GM10248 (cell line): ENCODE results near the gene CUZD1.

ENCODE experiments used
- CTCF ChIA-PET: fragments of 300-600 bp; sonication (Branson Sonifier 250); formaldehyde crosslinking; extraction: SDS; loops from one replicate; lab custom pipeline; 2021; ENCODE audit warnings: antibody characterized with exemption; lab: Yijun Ruan, JAX
- POLR2A ChIA-PET: fragments of 350-650 bp; sonication (Branson Sonifier 250); formaldehyde crosslinking; extraction: SDS; loops from one replicate; lab custom pipeline; 2020; ENCODE audit warnings: antibody characterized with exemption; lab: Yijun Ruan, JAX
- DNase-seq: peaks from one replicate; pipeline ENCODE4 v3.0.0; 2012; ENCODE audit errors: extremely low spot score
- CTCF ChIP-seq: IDR thresholded peaks from 2 replicates; pipeline ENCODE4 v1.5.1; 2012; ENCODE audit warnings: mild to moderate bottlenecking, low read depth; ENCODE audit errors: extremely low read depth, missing control alignments, control extremely low read depth

Gene CUZD1

DNA sequence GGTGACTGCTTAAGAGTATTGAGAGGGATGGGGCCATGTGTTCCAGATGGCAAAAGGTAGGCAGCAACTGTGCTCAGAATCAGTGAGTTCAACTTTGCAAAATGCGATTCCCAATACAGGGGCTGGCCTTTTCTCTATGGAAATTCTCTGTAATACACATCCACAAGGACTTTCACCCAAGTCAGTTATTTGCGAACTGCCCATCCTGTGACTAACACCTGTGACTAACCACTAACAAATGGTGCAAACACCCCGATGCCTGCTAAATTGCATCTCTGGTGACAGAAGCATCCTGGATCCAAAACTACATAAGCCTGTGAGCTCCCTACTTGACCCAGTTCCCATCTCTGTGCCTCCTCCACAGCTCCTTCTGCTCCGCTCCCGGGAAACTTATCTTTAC, 9.0 kb upstream of the CUZD1 start:
- ChIA-PET CTCF (no interaction called here), POLR2A (no interaction called here)
- no peak for DNase-seq
- TF ChIP-seq CTCF: no peak

- TF ChIP-seq CTCF: no peak
- DNase-seq: no peak
- CTCF ChIA-PET: no interaction called here
- POLR2A ChIA-PET: no interaction called here
Observed at GRCh38 chr10:122853665-122854313, 8.1 kb upstream of the CUZD1 start.

GRCh38 chr10:122852261-122852660, 6.6 kb upstream of the CUZD1 start:
- no peak for TF ChIP-seq CTCF
- POLR2A ChIA-PET: no interaction called here
- DNase-seq: no peak
- CTCF ChIA-PET: interaction anchor here (1.1 kb wide), 2 partner anchors 8 to 21 kb away, joined by 3 read pairs; no protein-coding TSS in a partner anchor

GRCh38 chr10:122850705-122851640, 5.3 kb upstream of the CUZD1 start:
- DNase-seq: no peak
- no peak for TF ChIP-seq CTCF
- ChIA-PET CTCF (no interaction called here), POLR2A (no interaction called here)

DNA sequence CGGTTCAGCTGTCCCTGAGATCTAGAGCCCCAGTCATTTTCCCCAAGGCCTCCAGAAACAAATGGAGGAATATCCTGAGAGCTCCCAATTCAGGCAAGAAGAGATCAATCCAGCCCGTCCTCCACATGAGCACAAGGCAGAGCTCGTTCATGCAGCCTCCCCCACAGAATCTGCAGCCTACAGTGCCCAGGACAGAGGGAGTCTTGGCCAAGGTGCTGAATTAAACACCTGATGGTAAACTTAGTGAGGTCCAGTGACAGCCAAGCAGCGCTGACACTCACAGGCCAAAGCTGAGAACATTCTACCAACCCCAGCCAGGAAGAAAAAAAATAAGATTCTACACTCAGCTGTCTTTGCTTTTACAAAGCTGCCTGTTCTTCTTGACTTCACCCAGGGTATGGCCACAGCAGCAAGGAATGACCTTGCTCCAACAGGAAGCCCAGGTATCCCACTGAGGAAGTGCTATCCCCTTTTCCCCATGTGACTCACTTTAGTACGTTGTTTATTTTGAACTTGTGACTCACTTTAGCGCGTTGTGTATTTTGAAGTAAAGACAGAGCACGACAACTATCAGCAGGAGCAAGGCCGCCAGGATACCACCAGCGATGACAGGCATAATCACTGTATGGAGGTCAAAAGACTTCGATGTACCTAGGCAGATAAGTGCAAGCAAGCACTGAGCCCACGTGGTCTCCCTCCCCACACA, 4.4 kb upstream of the CUZD1 start:
- DNase-seq: no peak
- no peak for TF ChIP-seq CTCF
- ChIA-PET POLR2A (no interaction called here), CTCF (no interaction called here)

- POLR2A ChIA-PET: no interaction called here
- TF ChIP-seq CTCF: no peak
- CTCF ChIA-PET: no interaction called here
- no peak for DNase-seq
Observed at GRCh38 chr10:122849090-122849489, 3.4 kb upstream of the CUZD1 start.
